H1 (cell line): Measurements from ENCODE around the gene GPR17. TPM values are rescaled to one million over a fixed set of nuclear protein-coding genes. Genes with fewer than 3 reads are reported as not detected.

ENCODE experiments used
- CTCF ChIA-PET: fragments of 300-600 bp; sonication (Branson Sonifier 250); formaldehyde crosslinking; loops from one replicate; lab custom pipeline; 2021; ENCODE audit not compliant: partially characterized antibody; lab: Charles Lee
- POLR2A ChIA-PET: fragments of 300-600 bp; sonication (Branson Sonifier 250); formaldehyde crosslinking; loops from one replicate; lab custom pipeline; 2021; ENCODE audit warnings: inconsistent platforms; ENCODE audit not compliant: partially characterized antibody; lab: Charles Lee
- DNase-seq, 2 experiments: peaks; one replicate each; pipeline versions ENCODE4 v3.0.0 to v3.0.0-alpha.2; 2010 to 2022; ENCODE audit warnings: low spot score in 2 of 2, low read depth in 1 of 2, mixed read lengths in 1 of 2
- FAIRE-seq: peaks from 2 replicates; lab custom pipeline; 2011; peaks lifted over from hg19 to GRCh38; lab: Jason Lieb, UNC
- H2AFZ ChIP-seq: 2 replicates; pipeline ENCODE4 v1.8.1; 2012; ENCODE audit warnings: low read length, inconsistent platforms
- H2AK5ac ChIP-seq: 2 replicates; pipeline ENCODE4 v1.6.1; 2013; ENCODE audit warnings: low read depth, low read length
- H2BK120ac ChIP-seq: replicated peaks from 2 replicates; pipeline ENCODE3; 2013; ENCODE audit warnings: low read depth, low read length, inconsistent platforms
- H2BK12ac ChIP-seq: 2 replicates; pipeline ENCODE4 v1.6.1; 2013; ENCODE audit warnings: low read depth, low read length
- H2BK15ac ChIP-seq: 2 replicates; pipeline ENCODE4 v1.6.1; 2013; ENCODE audit warnings: low read length
- H2BK20ac ChIP-seq: 2 replicates; pipeline ENCODE4 v1.6.1; 2013; ENCODE audit warnings: low read length
- H2BK5ac ChIP-seq: 2 replicates; pipeline ENCODE4 v1.6.1; 2013; ENCODE audit warnings: low read depth, low read length
- H3K14ac ChIP-seq: 2 replicates; pipeline ENCODE4 v1.6.1; 2013; ENCODE audit warnings: inconsistent platforms; ENCODE audit not compliant: insufficient read length
- H3K18ac ChIP-seq: 2 replicates; pipeline ENCODE4 v1.6.1; 2013; ENCODE audit warnings: low read length; ENCODE audit errors: extremely low read depth
- H3K23ac ChIP-seq: 2 replicates; pipeline ENCODE4 v1.6.1; 2013; ENCODE audit warnings: inconsistent platforms; ENCODE audit not compliant: insufficient read length
- H3K23me2 ChIP-seq: 2 replicates; pipeline ENCODE4 v1.6.1; 2013; ENCODE audit warnings: low read depth, low read length
- H3K27ac ChIP-seq: 2 replicates; pipeline ENCODE4 v1.6.1; 2011; ENCODE audit warnings: low read depth, low read length, inconsistent platforms
- H3K27me3 ChIP-seq, 4 experiments: replicated peaks in 1 of 4; 1 replicate in 1 of 4; 2 replicates in 3 of 4; pipeline versions ENCODE4 v1.6.1 to v1.8.1; 2011 to 2013; ENCODE audit warnings: low read length in 3 of 4, mild to moderate bottlenecking in 3 of 4, inconsistent platforms in 2 of 4, mixed read lengths in 2 of 4, moderate library complexity in 1 of 4; ENCODE audit not compliant: control insufficient read depth in 3 of 4, insufficient read depth in 3 of 4; ENCODE audit errors: extremely low read depth in 1 of 4
- H3K36me3 ChIP-seq, 4 experiments: 2 replicates each; pipeline versions ENCODE4 v1.6.1 to v1.8.1; 2011 to 2013; ENCODE audit warnings: mild to moderate bottlenecking in 4 of 4, low read length in 3 of 4, moderate library complexity in 2 of 4, control low read depth in 1 of 4, inconsistent platforms in 1 of 4; ENCODE audit not compliant: insufficient read depth in 4 of 4, control insufficient read depth in 2 of 4
- H3K4ac ChIP-seq: replicated peaks from 2 replicates; pipeline ENCODE3; 2013; ENCODE audit warnings: low read length, low read depth, mixed read lengths, inconsistent platforms; ENCODE audit not compliant: insufficient read length
- H3K4me1 ChIP-seq, 4 experiments: replicated peaks in 1 of 4; 1 replicate in 1 of 4; 2 replicates in 3 of 4; pipeline versions ENCODE4 v1.6.1 to v1.8.1; 2011 to 2013; ENCODE audit warnings: low read length in 3 of 4, inconsistent platforms in 2 of 4, mixed read lengths in 1 of 4; ENCODE audit not compliant: insufficient read depth in 4 of 4, control insufficient read depth in 3 of 4
- H3K4me2 ChIP-seq, 2 experiments: 2 replicates each; pipeline versions ENCODE4 v1.6.1 to v1.8.1; 2011 to 2013; ENCODE audit warnings: low read depth in 2 of 2, low read length in 2 of 2, control low read depth in 1 of 2, inconsistent platforms in 1 of 2, mild to moderate bottlenecking in 1 of 2; ENCODE audit not compliant: insufficient read depth in 1 of 2
- H3K4me3 ChIP-seq, 4 experiments: fragments of 200-600, 300-600 bp in 1 of 4; sonication (generic), shearing (Covaris generic), sonication (Bioruptor Twin) in 1 of 4; 2 replicates each; pipeline versions ENCODE4 v1.5.1 to v1.8.1; 2011 to 2016; ENCODE audit warnings: low read length in 4 of 4, low read depth in 3 of 4, control low read depth in 2 of 4, inconsistent platforms in 2 of 4, mild to moderate bottlenecking in 2 of 4, mixed read lengths in 1 of 4, moderate library complexity in 1 of 4; ENCODE audit not compliant: insufficient read depth in 2 of 4; ENCODE audit errors: extremely low read depth in 1 of 4
- H3K56ac ChIP-seq: replicated peaks from 2 replicates; pipeline ENCODE3; 2013; ENCODE audit warnings: low read depth, mild to moderate bottlenecking, mixed read lengths, low read length, inconsistent platforms; ENCODE audit not compliant: insufficient read length
- H3K79me1 ChIP-seq: 2 replicates; pipeline ENCODE4 v1.6.1; 2013; ENCODE audit warnings: low read depth, low read length, control low read depth
- H3K79me2 ChIP-seq, 2 experiments: 2 replicates each; pipeline versions ENCODE4 v1.6.1 to v1.8.1; 2012 to 2013; ENCODE audit warnings: low read length in 2 of 2, mild to moderate bottlenecking in 2 of 2, inconsistent platforms in 1 of 2; ENCODE audit not compliant: insufficient read depth in 2 of 2, control insufficient read depth in 1 of 2
- H3K9ac ChIP-seq, 4 experiments: replicated peaks in 1 of 4; 1 replicate in 1 of 4; 2 replicates in 3 of 4; pipeline versions ENCODE4 v1.6.1 to v1.8.1; 2011 to 2013; ENCODE audit warnings: low read depth in 3 of 4, low read length in 3 of 4, control low read depth in 2 of 4, mild to moderate bottlenecking in 2 of 4, moderate library complexity in 2 of 4, inconsistent platforms in 1 of 4; ENCODE audit errors: extremely low read depth in 1 of 4
- H3K9me3 ChIP-seq, 2 experiments: 2 replicates each; pipeline versions ENCODE4 v1.6.1 to v1.8.1; 2012 to 2013; ENCODE audit warnings: mild to moderate bottlenecking in 2 of 2, moderate library complexity in 2 of 2, control low read depth in 1 of 2, inconsistent platforms in 1 of 2, low read depth in 1 of 2, low read length in 1 of 2, mixed read lengths in 1 of 2; ENCODE audit not compliant: insufficient read depth in 2 of 2
- H4K20me1 ChIP-seq, 2 experiments: replicated peaks in 1 of 2; 2 replicates each; pipeline versions ENCODE3 to v1.8.1; 2011 to 2013; ENCODE audit warnings: inconsistent platforms in 2 of 2, low read length in 2 of 2, mild to moderate bottlenecking in 1 of 2; ENCODE audit not compliant: insufficient read depth in 2 of 2, control insufficient read depth in 1 of 2
- H4K5ac ChIP-seq: 2 replicates; pipeline ENCODE4 v1.6.1; 2013; ENCODE audit warnings: low read length, low read depth, mixed read lengths, inconsistent platforms; ENCODE audit not compliant: insufficient read length
- H4K8ac ChIP-seq: 2 replicates; pipeline ENCODE4 v1.8.0; 2013; ENCODE audit warnings: mild to moderate bottlenecking, moderate library complexity, low read length, inconsistent platforms; ENCODE audit not compliant: insufficient read depth; ENCODE audit errors: extremely low read depth
- H4K91ac ChIP-seq: replicated peaks from 2 replicates; pipeline ENCODE3; 2013; ENCODE audit warnings: low read length, mixed read lengths, inconsistent platforms; ENCODE audit not compliant: insufficient read length
- WGBS, 2 experiments: shearing (Covaris generic) in 1 of 2; methylation state at CpG; one replicate each; pipeline versions ENCODE4 v1.1.6 to v1.1.7; 2013 to 2015; ENCODE audit warnings: low lambda C conversion rate in 2 of 2, mixed read lengths in 2 of 2, inconsistent platforms in 1 of 2, low coverage in 1 of 2, missing lambda C conversion rate in 1 of 2; ENCODE audit not compliant: insufficient replicate concordance in 2 of 2, insufficient coverage in 1 of 2, insufficient read length in 1 of 2; ENCODE audit errors: extremely low coverage in 1 of 2, missing lambda C conversion rate in 1 of 2; 5-methylcytosine and 5-hydroxymethylcytosine counted together
- polyA plus RNA-seq, 7 experiments: library from polyadenylated mRNA; depleted of rRNA in 3 of 7; stranded (reverse) in 5 of 7; unstranded in 2 of 7; fragments of >200 nt in 5 of 7; fragments of 200-250 nt in 2 of 7; gene quantifications; 1 replicate in 5 of 7; 2 replicates in 1 of 7; 4 replicates in 1 of 7; pipeline versions ENCODE4 v1.2.1 to v1.2.3, GENCODE V29; 2011 to 2013; ENCODE audit warnings: missing spikeins in 2 of 7, mixed read lengths in 2 of 7
- total RNA-seq: library from RNA; stranded (reverse); fragmentation: NEBNext Ultra II Directional; extraction: Animal tissue kit (Norgen Biotek cat#: 25700); gene quantifications from 2 replicates; pipeline ENCODE4 v1.2.1, GENCODE V29; 2021

GPR17 gene
- total and polyA plus RNA-seq, 2 of the 8 experiments (the other 6 are each of a cell fraction or from before 2014, with no cell fraction given), result 0.03 TPM; not detected in 1

- H3K56ac ChIP-seq, result no peak overlapping the region
- H4K20me1 ChIP-seq, result no peaks in the 10 kb centered on the region
- no peak overlapping the region for H4K91ac ChIP-seq
- H3K23ac ChIP-seq, result no peak overlapping the region
- CTCF ChIA-PET, result interaction anchor here (0.8 to 5.6 kb wide), 24 partner anchors 9 to 213 kb away, joined by 3 to 40 read pairs (median 6); partner anchors contain the start of gene LIMS2
- no peak overlapping the region for H2BK20ac ChIP-seq
- no peaks in the 10 kb centered on the region for H3K79me2 ChIP-seq
- FAIRE-seq (no peak), DNase-seq (peak in 1 of 2 experiments; percentile 82)
- peak overlapping the region; percentile 77; the same call in 1 of the 2 replicates for H2BK15ac ChIP-seq
- H3K9me3 ChIP-seq, result peaks cover 4 to 5% of the 10 kb centered on the region in 2 experiments
- no peak overlapping the region for H2AK5ac ChIP-seq
- H2BK12ac ChIP-seq, result no peak overlapping the region
- H3K36me3 ChIP-seq, result no peaks in the 10 kb centered on the region
- H3K14ac ChIP-seq, result no peak overlapping the region
- no peak overlapping the region for H2BK5ac ChIP-seq
- H3K4ac ChIP-seq, result no peak overlapping the region
- peak overlapping the region; percentile 47 to 72; a peak in 3 of 4 replicates for H3K4me2 ChIP-seq
- peak overlapping the region; percentile 93; the same call in 1 of the 2 replicates for H2AFZ ChIP-seq
- no peak overlapping the region for H3K27ac ChIP-seq
- H3K27me3 ChIP-seq, result peaks cover 0 to 8% (median 5%) of the 10 kb centered on the region in 4 experiments; a peak in 3 of 7 replicates
- H3K4me1 ChIP-seq, result peaks cover 0 to 4% (median 2%) of the 10 kb centered on the region in 4 experiments; a peak in 5 of 7 replicates
- no peaks in the 10 kb centered on the region; the same call in 1 of the 2 replicates for H3K23me2 ChIP-seq
- peak overlapping the region in 2 of 4 experiments; percentile 15 to 58; a peak in 4 of 8 replicates for H3K4me3 ChIP-seq
- POLR2A ChIA-PET, result interaction anchor here (1.7 kb wide), 1 partner anchor 169 kb away, joined by 4 read pairs; the partner anchor contains the start of gene IWS1
- H4K8ac ChIP-seq, result peak overlapping the region; percentile 57; the same call in 1 of the 2 replicates
- H2BK120ac ChIP-seq, result no peak overlapping the region
- 31% methylated on average over 46 of the region's 52 CpGs; no CpG with 5 or more reads in 1 of the 2 experiments for WGBS, 2 experiments
- H3K79me1 ChIP-seq, result no peaks in the 10 kb centered on the region
- no peak overlapping the region for H3K9ac ChIP-seq
- no peak overlapping the region for H4K5ac ChIP-seq
- H3K18ac ChIP-seq, result no peak overlapping the region
Measured at GRCh38 chr2:127695491-127696472, 49.8 kb downstream of the GPR17 start.
